NCI-H2227 treated with DMSO at 0.1 percent for 48 hours (cell line): ENCODE results near the gene TNFSF10.

Experiments used
- DNase-seq: peaks from one replicate; lab custom pipeline; 2025; lab: John Stamatoyannopoulos, UW

Gene TNFSF10

DNA sequence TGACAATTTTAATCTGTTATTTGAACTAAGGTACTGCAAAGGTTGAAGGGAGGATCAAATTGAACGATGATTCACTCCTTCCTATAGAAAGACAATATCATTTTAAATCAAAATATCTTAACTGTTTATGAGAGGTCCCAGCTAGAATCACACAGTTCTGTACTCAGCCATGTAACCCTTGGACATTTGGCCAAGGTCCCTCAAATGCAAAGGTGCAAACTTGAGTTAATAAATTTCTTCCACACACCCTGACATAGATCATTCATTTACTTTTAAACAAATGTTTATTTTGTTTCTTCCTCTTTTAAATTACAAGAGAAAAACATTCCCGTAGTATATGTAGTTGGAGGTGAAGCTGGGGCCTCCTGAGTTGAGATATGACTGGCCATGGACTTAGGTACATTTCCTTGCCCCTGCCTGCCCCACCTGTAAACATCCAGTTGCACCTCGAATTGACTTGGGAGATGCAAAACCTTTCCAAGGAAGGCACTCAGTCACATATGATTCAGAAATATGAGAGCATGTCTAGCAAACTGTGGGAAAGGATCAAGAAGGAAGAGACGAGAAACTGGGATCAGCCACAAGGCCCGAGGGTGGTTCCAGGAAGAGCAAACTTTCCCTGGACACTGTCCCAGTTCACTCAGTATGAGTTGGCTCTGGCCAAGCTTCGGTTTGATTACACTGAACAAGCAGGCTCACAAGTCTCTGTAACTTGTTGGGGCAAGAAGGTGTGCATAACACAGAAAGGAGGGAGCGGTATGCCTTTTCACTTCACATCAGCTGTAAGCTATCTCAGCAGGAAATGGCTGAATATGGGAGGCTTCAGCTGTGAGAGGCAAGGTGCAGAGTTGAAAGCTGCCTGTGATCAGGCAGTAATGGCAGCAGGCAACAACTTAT, 6.7 kb downstream of the TNFSF10 start:
- no peak for DNase-seq

DNA sequence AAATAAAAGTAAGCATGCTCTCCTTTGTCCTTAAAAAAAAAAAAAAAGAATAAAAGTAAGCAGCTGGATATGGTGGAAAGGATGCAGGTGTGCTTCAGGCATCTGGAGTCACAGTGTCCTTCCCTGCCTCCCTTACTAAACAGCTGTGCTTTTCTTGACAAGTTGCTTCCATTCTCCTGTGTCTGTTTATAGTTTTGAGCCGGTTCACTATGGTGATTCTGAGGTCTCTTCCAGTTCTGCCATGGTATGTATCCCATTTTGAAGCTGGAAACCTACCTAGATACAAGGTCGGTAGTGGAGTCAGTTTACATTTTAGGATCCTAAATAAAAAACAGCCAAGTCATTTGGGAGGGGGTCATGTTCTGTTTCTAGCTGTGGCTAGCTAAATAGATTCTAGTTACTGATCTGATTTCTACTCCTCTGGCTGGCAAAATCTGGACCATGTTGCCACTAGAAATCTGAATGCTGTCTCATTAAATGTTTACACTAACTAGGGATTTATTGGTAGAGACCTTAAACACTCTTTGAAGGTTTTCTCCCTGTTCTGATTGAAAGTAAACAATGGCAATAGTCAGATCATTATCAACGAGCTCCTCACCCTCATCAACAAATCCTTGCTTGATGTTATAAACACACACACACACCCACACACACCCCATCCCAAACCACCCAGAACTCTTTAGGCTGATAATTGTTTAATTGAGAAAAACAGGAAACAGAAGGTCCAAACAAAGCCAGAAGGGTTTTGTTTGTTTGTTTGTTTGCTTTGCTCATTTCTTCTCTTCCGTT, 7.9 kb downstream of the TNFSF10 start:
- DNase-seq = no peak

DNA sequence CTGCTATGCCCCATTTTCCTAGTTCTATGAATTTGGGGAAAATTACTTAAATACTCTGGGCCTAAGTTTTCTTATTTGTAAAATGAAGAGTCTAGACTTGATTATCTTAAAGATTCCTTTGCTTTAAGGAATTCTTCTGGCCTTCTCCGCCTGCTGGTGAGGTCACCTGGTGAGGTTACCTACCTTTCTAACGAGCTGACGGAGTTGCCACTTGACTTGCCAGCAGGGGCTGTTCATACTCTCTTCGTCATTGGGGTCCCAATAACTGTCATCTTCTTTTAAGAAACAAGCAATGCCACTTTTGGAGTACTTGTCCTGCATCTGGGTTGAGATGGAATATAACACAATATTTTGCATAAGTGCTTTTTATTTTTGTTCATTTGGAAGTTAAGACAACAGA, 8.6 kb downstream of the TNFSF10 start:
- no peak for DNase-seq

DNA sequence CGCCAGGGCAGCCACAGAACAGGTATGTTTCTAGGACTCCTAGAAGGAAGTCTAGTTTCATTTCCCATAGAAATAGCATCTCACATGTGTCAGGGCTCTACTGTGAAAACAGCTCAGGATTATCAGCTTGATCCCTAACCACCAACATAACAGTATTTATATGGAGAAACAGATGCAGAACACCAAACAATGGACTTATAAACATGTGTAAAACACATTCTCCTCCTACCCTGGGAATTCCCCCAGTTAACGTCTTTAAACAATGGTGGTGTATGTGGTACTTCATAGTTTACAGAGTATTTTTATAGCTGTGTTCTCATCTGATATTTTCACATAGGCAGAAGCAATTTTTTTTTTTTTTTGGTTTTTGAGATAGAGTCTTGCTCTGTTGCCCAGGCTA, 9.7 kb downstream of the TNFSF10 start:
- DNase-seq = no peak

DNA sequence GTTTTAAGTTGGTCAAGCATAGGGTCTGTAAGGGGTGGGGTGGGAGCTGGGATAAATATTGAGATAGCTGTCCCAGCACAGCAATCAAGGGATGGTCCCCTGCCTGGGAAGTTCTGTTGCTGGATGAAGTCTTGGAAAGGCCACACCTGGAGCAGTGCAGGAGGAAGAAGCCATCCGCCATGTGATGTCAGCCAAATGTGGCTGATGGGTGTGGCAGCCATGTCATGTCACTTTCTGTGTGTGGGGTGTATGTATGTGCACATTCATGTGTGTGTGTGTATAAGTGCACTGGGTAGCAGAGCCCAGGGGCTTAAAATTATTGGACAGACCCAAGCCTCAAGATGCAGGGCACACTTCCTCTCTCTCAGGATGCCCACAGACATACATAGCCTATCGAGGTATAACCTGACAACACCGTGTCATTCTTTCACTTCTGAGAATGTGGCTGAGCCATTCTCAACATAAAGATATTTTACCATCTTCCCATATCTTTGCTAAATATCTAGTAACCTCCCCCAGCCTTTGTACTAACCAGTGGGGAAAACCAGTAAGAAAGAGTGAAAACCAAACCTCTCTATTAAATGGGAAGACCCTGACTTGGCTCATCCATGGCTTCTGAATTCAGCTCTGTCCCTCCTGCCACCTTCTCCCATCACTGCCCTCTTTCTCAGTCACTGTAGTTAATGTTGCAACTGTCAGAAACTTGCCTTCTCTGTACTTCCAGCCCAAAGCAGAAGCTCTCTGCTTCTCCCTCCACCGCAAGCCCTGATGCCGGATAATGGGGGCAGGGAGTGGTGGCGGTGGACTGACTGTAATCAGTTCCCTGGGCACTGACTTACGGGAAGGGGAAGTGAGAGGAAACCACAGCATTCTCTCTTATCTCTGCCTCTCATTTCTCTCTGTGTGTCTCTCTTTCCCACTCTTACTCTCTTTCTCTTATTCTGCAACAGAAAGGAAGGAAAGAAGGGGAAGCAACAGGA, 11.2 kb downstream of the TNFSF10 start:
- DNase-seq = no peak

DNA sequence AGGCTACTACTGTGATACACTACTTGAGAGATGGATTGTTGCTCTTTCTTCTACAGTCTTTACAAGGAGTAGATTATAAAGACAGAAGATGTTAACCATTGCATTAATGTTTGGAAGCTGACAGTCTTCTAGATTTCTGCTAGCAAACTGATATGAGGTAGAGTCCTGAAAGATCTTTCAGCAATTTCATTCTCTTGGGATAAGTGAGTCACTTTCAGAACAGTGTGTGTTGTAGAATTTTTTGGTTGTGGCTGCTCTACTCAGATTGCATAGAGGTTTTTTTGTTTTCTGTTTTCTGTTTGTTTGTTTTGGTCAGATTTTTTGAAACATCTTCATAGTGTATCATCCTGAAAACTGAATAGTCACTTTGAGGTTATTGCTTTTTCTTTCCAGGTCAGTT, 17.1 kb downstream of the TNFSF10 start:
- no peak for DNase-seq

DNA sequence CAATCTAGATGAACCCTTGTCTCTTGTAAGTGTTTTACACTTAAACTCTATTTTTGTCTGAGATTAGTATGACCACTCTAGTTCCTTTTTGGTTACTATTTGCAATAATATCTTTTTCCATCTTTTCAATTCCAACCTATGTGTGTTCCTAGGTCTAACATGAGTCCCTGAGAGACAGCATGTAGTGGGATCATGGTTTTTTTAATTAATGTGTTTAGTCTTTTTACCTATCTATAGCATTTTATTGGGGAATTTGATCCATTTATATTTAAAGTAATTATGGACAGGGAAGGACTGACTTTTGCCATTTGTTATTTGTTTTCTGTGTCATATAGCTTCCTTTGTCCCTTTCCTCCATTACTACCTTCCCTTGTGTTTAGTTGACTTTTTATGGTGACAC, 21.7 kb downstream of the TNFSF10 start:
- DNase-seq = no peak

DNA sequence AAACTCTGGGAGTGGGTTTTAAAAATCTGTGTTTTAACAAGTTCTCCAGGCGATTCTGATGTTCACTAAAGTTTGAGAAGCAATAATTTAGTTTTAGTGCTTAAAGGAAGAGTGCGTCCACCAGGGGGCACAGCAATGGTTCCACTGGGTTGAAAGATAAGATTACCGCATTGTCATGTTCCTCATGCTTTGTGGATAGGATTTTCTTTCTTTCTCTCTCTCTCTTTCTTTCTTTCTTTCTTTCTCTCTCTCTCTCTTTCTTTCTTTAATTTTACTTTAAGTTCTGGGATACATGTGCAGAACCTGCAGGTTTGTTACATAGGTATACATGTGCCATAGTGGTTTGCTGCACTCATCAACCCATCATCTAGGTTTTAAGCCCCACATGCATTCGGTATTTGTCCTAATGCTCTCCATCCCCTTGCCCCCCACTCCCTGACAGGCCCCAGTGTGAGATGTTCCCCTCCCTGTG, 33.0 kb downstream of the TNFSF10 start:
- peak; percentile 58 for DNase-seq

DNA sequence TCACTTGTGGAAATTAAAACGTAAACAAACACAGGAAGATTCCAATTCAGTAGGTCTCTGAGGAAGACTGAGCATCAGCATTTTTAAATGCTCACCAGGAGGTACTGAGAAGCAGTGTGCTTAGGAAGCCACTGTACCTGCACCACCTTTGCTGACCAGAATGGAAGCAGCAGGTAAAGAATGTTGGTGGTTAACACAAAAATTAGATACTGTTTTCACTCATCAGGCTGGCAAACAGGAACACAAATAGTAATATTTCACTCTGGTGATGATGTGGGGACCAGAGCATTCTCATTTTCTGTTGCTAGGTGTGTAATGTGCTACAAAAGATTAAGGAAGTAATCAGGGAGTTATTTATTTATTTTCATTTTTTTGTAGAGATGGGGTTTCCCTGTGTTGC, 45.1 kb downstream of the TNFSF10 start:
- DNase-seq = no peak

DNA sequence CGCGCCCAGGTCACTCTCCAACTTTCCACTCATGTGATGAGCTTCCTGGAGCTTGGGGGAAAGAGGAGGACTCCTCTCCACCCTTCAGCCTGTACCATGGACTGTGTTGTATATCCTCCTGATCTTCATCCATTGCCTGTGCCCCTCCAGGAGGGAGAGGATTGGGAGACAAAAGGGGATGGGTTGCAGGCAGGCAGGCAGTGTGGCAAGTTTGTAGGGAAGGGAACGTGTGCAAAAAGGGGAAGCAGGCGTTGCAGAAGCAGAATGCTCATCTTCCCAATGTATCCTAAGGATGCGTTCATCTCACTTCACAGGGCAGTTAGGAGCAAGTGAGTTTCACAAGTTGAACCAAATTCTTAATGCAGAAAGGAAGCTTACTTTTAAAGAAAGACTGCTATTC, 46.9 kb downstream of the TNFSF10 start:
- peak; percentile 33 for DNase-seq

DNA sequence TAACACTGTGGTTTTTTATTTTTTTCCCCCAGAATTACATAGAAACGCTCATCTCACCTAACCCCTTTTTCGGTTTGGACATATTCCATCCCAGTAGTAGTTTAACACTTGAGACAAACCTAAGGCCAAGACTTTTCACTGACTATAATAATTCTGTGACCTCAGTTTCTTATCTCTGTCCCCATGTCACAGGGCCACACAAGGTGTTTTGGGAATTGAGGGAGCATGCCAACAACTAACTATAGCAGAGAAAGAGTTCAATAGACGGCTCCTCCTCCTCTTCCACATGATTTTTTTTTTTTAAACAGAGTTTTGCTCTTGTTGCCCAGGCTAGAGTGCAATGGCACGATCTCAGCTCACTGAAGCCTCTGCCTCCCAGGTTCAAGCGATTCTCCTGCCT, 47.5 kb downstream of the TNFSF10 start:
- DNase-seq = no peak

DNA sequence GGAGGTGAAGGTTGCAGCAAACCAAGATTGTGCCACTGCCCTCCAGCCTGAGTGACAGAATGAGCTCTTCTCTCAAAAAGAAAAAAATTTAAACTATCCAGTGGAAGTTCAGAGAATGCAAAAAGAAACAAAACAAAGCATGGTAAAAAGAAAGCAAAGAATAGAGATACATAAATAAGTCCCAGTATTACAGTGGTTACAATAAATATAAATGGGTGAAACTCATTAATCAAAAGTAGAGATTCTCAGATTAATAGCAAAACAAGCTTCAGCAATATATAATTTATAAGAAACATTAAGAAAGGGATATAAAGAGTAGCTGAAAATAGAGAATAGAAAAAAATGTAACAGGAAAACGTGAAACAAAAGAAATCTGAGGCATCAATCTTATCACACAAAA, 51.3 kb downstream of the TNFSF10 start:
- no peak for DNase-seq

DNA sequence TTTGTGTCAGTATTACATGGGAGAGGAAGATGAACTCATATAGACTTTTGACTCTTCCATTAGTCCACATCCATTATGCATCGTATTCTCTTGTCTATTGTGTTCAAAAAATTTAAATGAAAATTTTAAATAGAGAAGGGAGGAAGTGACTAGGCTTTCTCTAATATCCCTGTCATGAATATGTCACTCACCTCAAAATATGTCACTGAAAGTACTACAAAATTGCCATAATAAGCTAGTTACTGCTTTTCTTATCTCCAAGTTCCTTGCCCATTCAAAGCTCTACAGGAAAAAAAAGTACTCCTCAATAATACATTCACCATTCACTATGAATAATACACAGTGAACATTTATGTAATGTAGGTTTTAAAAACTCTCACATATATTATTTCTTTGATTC, 52.6 kb downstream of the TNFSF10 start:
- no peak for DNase-seq

DNA sequence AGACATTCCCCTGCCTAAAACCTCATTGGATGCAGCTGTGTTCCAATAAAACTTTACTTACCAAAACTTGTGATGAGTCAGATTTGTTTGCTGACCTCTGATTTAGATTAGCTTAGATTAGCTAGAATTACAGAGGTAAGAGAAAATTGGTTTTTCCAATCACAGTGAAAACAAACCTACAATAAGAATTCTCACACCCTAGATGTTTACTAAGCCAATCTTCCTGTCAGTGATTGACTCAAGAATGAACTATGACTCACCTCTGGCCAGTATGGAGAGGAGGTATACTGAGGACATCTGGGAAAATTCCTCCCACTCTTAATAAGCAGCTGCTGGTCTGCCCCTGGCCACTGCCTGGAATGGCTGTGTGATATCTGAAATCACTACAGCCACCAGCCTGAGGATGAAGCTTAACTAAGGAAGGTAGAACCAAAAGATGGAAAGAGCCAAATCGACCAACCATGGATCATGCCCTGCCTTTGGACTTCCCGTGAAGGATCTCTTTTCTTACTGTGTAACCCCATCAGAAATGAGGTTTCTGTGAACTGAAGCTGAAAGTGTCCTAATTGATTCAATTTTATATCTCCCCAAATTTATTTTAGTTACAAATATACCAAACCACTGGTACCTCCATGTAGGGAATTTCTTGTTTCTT, 55.9 kb downstream of the TNFSF10 start:
- DNase-seq = no peak

DNA sequence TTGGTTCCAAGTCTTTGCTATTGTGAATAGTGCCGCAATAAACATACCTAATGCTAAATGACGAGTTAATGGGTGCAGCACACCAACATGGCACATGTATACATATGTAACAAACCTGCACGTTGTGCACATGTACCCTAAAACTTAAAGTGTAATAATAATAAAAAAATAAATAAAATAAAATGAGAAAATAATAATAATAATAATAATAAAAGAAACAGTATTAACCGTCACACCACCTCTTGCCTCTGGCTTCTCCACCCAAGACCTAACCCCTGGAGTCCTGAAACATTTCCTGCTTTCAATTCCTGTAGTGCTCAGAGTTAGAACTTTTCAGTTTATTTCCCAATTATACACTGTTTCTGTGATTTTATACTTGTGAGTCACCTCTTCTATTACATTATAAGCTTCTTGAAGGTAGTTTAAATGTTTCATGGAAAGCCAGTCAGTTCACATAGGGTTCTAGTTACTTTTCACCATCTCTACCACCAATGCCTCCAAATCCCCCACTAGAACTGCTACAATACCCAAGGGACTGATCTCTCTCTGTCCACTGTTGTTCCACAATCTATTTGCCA, 56.6 kb downstream of the TNFSF10 start:
- no peak for DNase-seq

DNA sequence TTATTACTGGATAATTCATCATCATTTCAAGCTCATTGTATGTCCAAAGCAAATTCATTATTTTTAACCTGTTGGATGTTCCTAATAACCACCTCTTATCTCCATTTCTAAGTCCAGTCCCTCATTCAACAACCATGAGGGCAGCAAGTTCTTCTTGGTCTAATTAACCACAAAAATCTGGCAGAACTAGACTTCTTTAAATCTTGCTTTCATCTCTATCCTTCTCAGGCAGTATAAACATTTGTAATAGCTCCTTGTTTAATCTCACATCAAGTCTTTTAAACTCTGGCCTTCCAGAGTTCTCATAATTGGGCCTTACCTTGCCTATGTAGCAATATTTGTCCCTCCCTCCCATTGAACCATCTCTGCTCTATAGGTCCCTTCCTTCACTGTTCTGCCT, 57.9 kb downstream of the TNFSF10 start:
- DNase-seq = no peak

DNA sequence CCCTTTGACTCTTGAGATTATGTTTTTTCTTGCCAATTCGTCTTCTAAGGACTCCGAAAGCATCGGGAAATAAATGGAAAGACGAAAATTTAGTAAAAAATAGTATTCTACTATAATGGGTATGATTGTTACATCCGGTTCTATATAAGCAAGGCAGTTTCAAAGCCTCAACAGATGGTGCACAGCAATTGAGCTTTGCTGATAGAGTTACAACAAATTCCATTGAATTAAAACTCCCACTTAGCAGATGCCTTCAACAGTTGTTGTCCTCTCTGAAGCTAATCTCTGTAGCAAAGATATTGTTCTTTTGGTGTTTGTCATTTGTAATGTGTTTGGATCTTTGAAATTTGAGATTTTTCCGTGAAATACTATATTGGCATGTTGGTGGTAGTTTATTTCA, 58.9 kb downstream of the TNFSF10 start:
- DNase-seq = no peak

DNA sequence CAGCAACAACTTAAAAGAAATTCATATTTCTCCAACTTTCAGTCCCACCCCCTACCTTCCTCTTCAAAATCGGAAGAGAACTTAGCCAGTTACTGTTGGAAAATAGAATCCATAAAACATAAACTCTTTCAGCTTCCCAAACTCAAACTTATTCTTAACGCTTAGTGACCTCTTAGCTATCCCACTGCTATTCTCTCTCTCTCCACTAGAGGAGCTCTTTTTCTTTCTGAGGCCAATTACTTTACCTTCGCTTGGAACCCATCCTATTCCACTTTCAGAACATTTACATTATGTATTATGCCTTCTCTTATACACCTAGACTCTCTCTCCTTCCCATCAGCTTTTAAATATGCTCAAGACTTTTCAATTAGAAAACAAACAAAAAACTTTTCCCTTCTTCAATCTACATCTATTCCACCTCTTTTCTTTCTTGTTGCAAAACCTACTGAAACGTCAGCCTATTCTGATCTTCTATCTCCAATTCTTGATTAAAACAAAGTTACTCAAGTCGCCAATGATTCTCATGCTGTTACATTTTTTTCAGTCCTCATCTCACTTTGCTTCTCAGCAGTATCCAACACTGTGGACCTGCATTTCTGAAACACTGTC, 61.6 kb downstream of the TNFSF10 start:
- DNase-seq = peak; percentile 25

DNA sequence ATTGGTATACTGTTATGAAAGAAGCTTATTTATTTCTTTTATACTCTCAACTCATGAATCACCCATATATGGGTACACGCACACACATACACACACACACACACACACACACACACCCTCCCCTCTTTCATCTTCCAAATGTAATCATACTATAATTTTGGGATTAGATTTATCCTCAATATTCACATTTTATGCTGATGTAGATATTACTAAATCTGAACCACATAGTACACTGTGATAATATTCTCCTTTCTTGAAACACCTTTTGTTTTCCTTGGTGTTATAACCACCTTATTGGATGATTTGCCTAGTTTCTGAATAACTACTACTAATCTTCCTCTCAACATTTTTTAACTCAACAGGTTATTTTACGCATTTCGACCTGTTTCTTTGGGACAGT, 66.8 kb downstream of the TNFSF10 start:
- DNase-seq = no peak
